Activated CD4-positive, alpha-beta T cell treated with anti-CD3 and anti-CD28 coated beads for 24 hours (primary cell): ENCODE measurements around the gene GGTLC1.

Experiments used
- DNase-seq, 2 donors: peaks; one replicate each; pipeline ENCODE4 v3.0.0-alpha.2; 2020; ENCODE audit warnings: low read depth in 2 of 2

GGTLC1 gene

DNA sequence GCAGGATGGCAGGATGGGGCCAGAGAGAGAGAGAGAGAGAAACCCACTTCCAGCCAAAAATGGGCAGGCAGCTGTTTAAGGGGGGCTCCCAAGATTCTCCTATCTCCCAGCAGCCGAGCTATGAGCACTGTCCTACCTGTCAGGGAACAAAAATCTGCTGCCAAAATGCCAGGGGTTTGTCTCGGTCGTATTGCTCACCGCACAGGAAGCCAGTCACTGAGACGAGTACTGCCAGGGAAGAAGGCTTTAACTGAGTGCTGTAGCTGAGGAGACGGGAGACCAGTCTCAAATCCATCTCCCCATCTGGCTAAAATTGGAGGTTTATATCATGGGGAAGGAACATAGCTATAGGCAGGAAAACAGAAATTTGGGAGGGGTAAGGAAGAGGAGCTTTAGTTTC, 22.3 kb downstream of the GGTLC1 start:
- DNase-seq: no peak

DNA sequence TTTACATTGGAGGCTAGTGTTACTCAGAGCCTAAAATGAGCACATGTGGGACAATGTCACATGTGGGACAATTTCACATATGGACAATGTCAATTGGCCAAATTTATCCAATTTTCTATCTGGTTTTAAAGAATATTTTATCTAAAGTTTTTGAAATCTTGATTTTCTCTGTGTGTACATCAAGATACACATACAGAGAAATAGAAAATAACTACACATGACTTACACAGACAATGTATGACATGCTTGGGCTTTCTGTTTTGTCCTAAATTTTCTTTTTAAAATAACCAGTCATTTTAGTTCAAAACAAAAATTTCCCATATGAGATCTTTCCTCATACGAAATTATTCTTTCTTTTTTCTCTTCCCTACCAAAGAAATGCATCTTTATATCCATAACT, 24.6 kb downstream of the GGTLC1 start:
- no peak for DNase-seq

DNA sequence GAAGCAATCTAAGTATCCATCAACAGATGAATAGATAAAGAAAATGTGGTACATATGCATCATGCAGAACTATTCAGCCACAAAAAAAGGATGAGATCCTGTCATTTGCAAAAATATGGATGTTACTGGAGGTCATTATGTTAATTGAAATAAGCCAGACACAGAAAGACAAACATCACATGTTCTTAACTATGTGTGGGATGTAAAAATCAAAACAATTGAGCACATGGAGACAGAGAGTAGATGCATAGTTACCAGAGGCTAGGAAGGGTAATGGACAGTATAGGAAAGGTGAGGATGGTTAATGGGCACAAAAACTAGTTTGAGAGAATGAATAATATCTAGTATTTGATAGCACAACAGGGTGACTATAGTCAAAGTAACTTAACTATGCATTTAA, 26.3 kb downstream of the GGTLC1 start:
- DNase-seq: no peak

DNA sequence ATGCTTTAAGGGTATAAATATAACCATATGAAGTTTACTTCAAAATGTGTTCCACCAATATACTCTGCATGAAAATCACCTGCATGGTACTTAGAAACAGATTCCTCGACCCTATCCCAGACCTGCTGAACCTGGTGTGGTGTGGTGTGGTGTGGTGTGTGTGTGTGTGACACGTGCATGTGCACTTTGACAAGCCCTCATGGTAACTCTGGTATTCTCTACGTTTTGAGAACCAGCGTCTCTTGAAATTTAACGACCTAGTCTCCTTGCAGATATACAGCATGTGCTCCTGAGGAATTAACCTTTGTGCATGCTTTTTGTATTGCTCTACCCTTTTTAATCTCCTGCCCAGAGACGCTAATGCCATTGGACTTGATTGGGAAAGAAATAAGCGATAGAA, 29.5 kb downstream of the GGTLC1 start:
- no peak for DNase-seq

DNA sequence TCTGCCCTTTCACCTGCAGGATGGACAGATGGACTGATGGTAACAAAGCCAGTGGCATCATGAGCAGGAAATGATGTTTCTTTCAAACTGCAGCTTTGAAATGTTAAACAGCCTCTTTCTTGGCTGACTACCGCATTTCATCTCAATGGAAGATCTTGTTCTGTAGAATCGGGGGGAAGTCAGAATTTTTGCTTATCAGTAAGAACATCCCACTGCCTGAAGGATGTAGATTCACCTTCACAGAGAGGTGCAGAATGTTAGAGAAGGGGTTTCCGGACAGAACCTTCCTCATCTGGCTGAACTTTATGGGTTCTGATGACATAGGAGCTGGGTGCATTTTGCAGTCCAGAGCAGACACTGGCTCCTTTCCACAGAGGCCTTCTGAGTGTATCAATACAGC, 32.7 kb downstream of the GGTLC1 start:
- no peak for DNase-seq

DNA sequence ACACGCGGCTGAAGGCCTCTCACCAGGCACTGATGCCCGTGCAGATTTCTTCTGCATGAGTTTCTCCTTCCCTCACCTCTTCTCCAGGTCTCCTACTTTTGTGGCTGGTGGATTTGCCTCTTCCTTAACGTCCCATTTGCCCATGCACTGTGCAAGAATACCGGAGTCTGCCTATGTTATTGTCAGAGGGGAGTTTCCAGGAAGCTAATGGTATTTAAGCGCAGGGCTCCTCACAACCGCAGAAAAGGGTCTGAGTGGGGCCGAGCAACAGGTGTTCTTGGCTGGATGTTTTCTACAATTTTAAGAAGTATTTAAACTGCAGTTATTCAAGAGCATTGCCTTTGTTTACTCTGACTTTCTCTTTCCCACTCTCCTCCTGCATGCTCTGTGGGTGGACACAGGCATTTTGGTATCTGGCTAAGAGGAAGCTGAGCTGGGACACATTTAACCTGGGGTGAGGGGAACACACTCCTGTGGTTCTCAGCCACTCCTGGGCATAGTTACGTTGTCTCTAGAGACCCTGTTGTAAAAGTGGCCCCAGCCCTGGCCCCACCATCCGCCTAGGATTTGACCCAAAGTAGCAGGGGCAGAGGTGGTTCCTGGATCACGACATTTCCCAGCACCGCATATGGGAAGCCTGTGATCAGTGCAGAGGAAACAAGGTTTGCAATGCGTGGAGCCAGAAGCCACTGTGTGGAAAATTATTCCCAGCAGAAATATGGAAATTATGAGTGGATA, 34.4 kb downstream of the GGTLC1 start:
- DNase-seq: no peak

DNA sequence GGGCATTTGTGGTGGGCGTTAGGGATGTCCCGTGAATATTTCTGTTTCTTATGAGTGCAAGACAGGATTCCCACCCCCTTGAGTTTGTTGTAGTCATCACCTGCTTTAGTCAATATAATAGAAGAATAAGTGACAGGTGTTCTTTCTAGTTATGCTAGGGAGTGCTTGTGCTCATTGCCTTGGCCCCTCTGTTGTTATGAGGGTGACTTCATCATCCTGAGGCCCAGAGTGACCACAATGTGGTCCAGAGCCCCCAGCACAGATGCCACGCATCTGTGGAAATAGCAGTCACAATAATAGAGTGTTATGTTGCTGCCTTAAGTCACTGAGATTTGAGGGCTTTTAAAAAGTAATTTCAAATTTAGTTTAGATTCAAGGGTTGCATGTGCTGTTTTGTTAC, 42.4 kb downstream of the GGTLC1 start:
- no peak for DNase-seq

DNA sequence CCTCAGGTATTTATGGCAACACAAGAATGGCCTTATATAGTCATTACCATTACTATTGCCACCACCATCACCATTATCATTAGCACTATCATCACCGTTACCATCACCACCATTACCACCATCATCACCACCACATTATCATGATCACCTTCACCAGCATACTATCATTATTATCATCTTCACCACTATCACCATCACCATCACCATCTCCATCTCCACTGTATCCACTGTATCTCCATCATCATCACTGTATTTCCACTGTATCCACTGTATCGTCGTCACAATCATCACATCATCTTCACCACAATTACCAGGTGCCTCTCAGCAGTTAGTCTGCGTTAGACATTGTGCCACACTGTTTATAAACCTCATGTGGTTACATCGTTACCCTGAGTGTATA, 45.3 kb downstream of the GGTLC1 start:
- DNase-seq: no peak

DNA sequence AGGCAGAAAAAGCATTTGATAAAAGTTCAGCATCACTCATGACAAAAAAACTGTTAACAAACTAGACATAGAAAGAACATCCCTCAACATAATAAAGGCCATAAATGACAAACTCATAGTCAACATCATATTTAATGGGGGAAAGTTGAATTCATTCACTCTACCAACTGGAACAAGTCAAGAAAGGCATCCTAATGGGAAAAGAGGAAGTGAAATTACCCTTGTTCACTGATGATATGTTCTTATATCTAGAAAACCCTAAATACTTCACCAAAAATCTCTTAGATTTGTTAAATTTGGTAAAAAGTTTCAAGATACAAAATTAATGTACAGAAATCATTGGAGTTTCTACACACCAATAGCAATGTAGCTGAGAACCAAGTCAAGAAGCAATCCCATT, 48.9 kb downstream of the GGTLC1 start:
- DNase-seq: no peak

DNA sequence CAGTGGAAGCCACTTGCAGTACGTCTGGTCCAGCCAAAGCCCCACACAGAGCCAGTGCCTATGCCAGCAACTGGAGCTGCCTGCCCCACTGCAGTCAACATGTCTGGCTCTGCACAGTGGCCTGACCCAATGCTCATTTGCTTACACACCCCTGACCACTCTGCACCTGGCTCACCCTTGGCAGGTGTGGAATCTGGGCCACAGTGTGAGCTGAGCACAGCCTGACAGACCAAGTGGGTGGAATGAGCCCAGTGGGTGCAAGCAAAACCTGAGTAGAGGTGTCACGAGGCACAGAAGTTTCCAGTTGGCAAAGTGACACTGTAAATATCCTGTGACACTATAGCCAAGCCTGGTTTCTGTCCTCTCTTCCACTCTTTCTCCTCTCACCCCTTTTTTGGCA, 49.5 kb downstream of the GGTLC1 start:
- no peak for DNase-seq

DNA sequence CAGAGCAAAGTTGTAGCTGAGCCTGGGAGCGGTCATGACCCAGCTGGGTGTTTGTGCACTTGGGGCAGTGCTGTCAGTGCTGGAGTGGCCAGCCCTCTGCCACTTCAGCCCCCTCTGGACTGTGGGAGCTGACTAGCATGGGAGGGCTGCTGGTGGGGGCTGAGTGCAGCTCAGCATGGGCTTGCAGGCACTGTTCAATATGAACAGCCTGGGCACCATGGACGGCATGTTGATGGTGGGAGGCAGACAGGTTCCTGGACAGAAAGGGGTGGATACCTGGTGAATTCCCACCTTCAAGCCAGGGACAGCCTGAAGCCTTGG, 50.5 kb downstream of the GGTLC1 start:
- DNase-seq: no peak

DNA sequence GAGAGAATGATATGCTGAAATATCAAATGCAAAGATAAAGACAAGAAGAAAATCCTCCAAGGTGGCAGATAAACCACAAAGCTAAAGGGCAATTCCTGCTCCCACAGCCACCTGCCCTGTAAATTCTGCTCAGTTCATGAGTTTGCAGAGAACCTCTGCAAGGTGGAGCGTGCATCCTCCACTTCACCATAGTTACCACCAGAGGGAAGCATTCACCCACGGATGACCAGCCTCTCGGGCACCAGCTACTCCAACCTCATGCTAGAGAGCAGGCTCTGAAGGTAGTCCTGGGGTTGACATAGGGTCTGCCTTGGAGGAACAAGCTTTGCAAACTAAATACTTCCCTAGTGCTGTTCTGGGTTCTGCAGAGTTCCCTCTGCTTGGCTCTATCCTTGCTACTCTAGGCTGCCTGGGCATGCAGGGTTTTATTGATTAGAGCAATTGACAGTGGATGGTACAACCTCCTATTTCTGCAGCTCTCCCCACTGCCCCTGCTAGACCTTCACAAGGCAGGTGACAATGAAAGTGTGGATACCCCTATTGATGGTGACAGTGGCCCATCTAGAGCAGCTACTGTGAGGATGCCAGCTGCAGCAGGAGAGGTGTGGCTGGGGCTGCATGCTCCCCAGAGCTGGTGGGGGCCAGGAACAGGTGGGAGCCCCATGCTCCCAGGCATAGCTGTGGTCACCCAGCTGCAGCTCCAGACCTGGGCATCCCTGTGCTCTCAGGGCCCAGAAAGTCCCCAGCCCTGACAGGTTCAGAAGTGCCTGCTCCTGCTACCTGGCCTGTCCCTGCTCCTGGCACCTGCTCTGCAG, 51.1 kb downstream of the GGTLC1 start:
- DNase-seq: peak; percentile 36 to 37
